Activated CD8-positive, alpha-beta T cell treated with anti-CD3 and anti-CD28 coated beads for 36 hours (primary cell): ENCODE results near the gene TRAF2. TPM values are rescaled to one million over a fixed set of nuclear protein-coding genes. Genes with fewer than 3 reads are reported as not detected.

Source experiments
- ATAC-seq: fragments of 200-7000 bp; cut with Tn5 transposase; one replicate; pipeline ENCODE4 v1.10.0; 2021; ENCODE audit warnings: mild to moderate bottlenecking, moderate library complexity
- CTCF ChIA-PET: fragments of 350-600 bp; sonication (Branson Sonifier 250); formaldehyde crosslinking; loops from one replicate; lab custom pipeline; 2021; ENCODE audit warnings: antibody characterized with exemption; lab: Charles Lee
- POLR2A ChIA-PET: fragments of 350-600 bp; sonication (Branson Sonifier 250); formaldehyde crosslinking; loops from one replicate; lab custom pipeline; 2021; ENCODE audit warnings: antibody characterized with exemption; lab: Charles Lee
- DNase-seq: peaks from one replicate; pipeline ENCODE4 v3.0.0-alpha.2; 2020
- H3K27ac Mint-ChIP-seq: one replicate; pipeline ENCODE4 v1.8.0; 2021; ENCODE audit warnings: mild to moderate bottlenecking, mixed read lengths
- H3K27me3 Mint-ChIP-seq: one replicate; pipeline ENCODE4 v1.8.0; 2021; ENCODE audit warnings: mixed read lengths
- H3K36me3 Mint-ChIP-seq: one replicate; pipeline ENCODE4 v1.8.0; 2021; ENCODE audit warnings: low read depth, mixed read lengths
- H3K4me1 Mint-ChIP-seq: one replicate; pipeline ENCODE4 v1.8.0; 2021; ENCODE audit warnings: low read depth, mixed read lengths
- H3K4me3 Mint-ChIP-seq: one replicate; pipeline ENCODE4 v1.8.0; 2021; ENCODE audit warnings: mild to moderate bottlenecking, moderate library complexity, mixed read lengths
- H3K9me3 Mint-ChIP-seq: one replicate; pipeline ENCODE4 v1.8.0; 2021; ENCODE audit warnings: mixed read lengths
- intact Hi-C: fragments of 100-400 bp; cut with micrococcal nuclease; formaldehyde crosslinking; loops from one replicate; pipeline ENCODE4 v1.10.0; 2022
- total RNA-seq, 2 experiments: library from RNA; stranded (reverse); gene quantifications; one replicate each; pipeline ENCODE4 v1.2.3, GENCODE V29; 2021
- TF ChIP-seq, protein P1 (sequence below): fragments of 200-600 bp; IDR thresholded peaks from one replicate; pipeline ENCODE4 v1.8.0; 2022; ENCODE audit warnings: antibody characterized with exemption, mild to moderate bottlenecking

Gene TRAF2
- total RNA-seq, 2 experiments from 2014 or later, result 34.8 to 40.5 TPM

- ATAC-seq, result no peak
- no peak for DNase-seq
- H3K4me1 Mint-ChIP-seq, result no peaks in the 10 kb centered on the region
- H3K9me3 Mint-ChIP-seq, result no peaks in the 10 kb centered on the region
- no peak overlapping the region for H3K4me3 Mint-ChIP-seq
- intact Hi-C loops, result no loop called here
- POLR2A ChIA-PET, result no interaction called here
- no peak overlapping the region for H3K27ac Mint-ChIP-seq
- no peaks in the 10 kb centered on the region for H3K27me3 Mint-ChIP-seq
- peaks cover 30% of the 10 kb centered on the region for H3K36me3 Mint-ChIP-seq
- CTCF ChIA-PET, result interaction anchor here (0.8 to 1.8 kb wide), 3 partner anchors 52 to 111 kb away, joined by 3 to 8 read pairs (median 3); partner anchors contain the start of gene AJM1
- TF ChIP-seq, protein P1, sequence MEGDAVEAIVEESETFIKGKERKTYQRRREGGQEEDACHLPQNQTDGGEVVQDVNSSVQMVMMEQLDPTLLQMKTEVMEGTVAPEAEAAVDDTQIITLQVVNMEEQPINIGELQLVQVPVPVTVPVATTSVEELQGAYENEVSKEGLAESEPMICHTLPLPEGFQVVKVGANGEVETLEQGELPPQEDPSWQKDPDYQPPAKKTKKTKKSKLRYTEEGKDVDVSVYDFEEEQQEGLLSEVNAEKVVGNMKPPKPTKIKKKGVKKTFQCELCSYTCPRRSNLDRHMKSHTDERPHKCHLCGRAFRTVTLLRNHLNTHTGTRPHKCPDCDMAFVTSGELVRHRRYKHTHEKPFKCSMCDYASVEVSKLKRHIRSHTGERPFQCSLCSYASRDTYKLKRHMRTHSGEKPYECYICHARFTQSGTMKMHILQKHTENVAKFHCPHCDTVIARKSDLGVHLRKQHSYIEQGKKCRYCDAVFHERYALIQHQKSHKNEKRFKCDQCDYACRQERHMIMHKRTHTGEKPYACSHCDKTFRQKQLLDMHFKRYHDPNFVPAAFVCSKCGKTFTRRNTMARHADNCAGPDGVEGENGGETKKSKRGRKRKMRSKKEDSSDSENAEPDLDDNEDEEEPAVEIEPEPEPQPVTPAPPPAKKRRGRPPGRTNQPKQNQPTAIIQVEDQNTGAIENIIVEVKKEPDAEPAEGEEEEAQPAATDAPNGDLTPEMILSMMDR, result no peak
Observed at GRCh38 chr9:136923881-136924280, 37.6 kb downstream of the TRAF2 start.

- ChIA-PET POLR2A (interaction anchor here (0.6 kb wide), 2 partner anchors 46 to 188 kb away, joined by 3 read pairs; no protein-coding TSS in a partner anchor), CTCF (interaction anchor here (1.0 to 1.8 kb wide), 2 partner anchors 21 to 83 kb away, joined by 4 to 8 read pairs; partner anchors contain the start of gene AJM1)
- Mint-ChIP-seq H3K27me3 (no peaks in the 10 kb centered on the region), H3K36me3 (peaks cover 19% of the 10 kb centered on the region), H3K4me3 (no peak overlapping the region), H3K9me3 (no peaks in the 10 kb centered on the region), H3K4me1 (no peaks in the 10 kb centered on the region), H3K27ac (no peak overlapping the region)
- intact Hi-C loops, result no loop called here
- no peak for DNase-seq
- TF ChIP-seq, protein P1, result peak; percentile 18
- ATAC-seq, result no peak
Observed at GRCh38 chr9:136925414-136926153, 39.3 kb downstream of the TRAF2 start.

- H3K36me3 Mint-ChIP-seq, result peaks cover 19% of the 10 kb centered on the region
- H3K9me3 Mint-ChIP-seq, result no peaks in the 10 kb centered on the region
- ChIA-PET CTCF (interaction anchor here (1.0 to 1.2 kb wide), 2 partner anchors 22 to 84 kb away, joined by 4 to 5 read pairs; partner anchors contain the start of gene AJM1), POLR2A (interaction anchor here (0.6 to 1.4 kb wide), 5 partner anchors 12 to 187 kb away, joined by 3 read pairs; no protein-coding TSS in a partner anchor)
- no peaks in the 10 kb centered on the region for H3K27me3 Mint-ChIP-seq
- no peaks in the 10 kb centered on the region for H3K4me1 Mint-ChIP-seq
- TF ChIP-seq, protein P1, result no peak
- H3K4me3 Mint-ChIP-seq, result no peak overlapping the region
- DNase-seq, result no peak
- no peak overlapping the region for H3K27ac Mint-ChIP-seq
- intact Hi-C loops, result no loop called here
- no peak for ATAC-seq
Observed at GRCh38 chr9:136926154-136926704, 39.9 kb downstream of the TRAF2 start.

GRCh38 chr9:136926749-136927148 lies 40.4 kb downstream of the TRAF2 start:
- Mint-ChIP-seq H3K4me3 (no peak overlapping the region), H3K4me1 (peaks cover under 1% of the 10 kb centered on the region), H3K27ac (no peak overlapping the region), H3K36me3 (peaks cover 20% of the 10 kb centered on the region), H3K27me3 (no peaks in the 10 kb centered on the region), H3K9me3 (no peaks in the 10 kb centered on the region)
- DNase-seq, result no peak
- POLR2A ChIA-PET, result interaction anchor here (0.6 to 1.4 kb wide), 4 partner anchors 11 to 47 kb away, joined by 3 read pairs; no protein-coding TSS in a partner anchor
- CTCF ChIA-PET, result interaction anchor here (1.0 to 1.2 kb wide), 2 partner anchors 22 to 84 kb away, joined by 4 to 5 read pairs; partner anchors contain the start of gene AJM1
- TF ChIP-seq, protein P1, result no peak
- no peak for ATAC-seq
- intact Hi-C loops, result no loop called here
